GM18861 (cell line): ENCODE data around the gene ERVFRD-1.
"Not testable (repeated sequence)": the region's sequence is repeated elsewhere in the genome, so short reads cannot be mapped to it uniquely, and the experiment has no call there.

ENCODE experiments used
- ATAC-seq: cut with Tn5 transposase; IDR thresholded peaks from one replicate; pipeline ENCODE4 v1.9.1; 2021; ENCODE audit not compliant: unreplicated experiment

ERVFRD-1 gene

GRCh38 chr6:11092668-11093375 lies 18.7 kb downstream of the ERVFRD-1 start:
- ATAC-seq: peak; percentile 21

GRCh38 chr6:11091141-11091540 lies 20.4 kb downstream of the ERVFRD-1 start:
- ATAC-seq: not testable (repeated sequence)

- no peak for ATAC-seq
These were observed 21.8 kb downstream of the ERVFRD-1 start for GRCh38 chr6:11089695-11090094.

GRCh38 chr6:11087141-11087812 lies 24.2 kb downstream of the ERVFRD-1 start:
- not testable (repeated sequence) for ATAC-seq

DNA sequence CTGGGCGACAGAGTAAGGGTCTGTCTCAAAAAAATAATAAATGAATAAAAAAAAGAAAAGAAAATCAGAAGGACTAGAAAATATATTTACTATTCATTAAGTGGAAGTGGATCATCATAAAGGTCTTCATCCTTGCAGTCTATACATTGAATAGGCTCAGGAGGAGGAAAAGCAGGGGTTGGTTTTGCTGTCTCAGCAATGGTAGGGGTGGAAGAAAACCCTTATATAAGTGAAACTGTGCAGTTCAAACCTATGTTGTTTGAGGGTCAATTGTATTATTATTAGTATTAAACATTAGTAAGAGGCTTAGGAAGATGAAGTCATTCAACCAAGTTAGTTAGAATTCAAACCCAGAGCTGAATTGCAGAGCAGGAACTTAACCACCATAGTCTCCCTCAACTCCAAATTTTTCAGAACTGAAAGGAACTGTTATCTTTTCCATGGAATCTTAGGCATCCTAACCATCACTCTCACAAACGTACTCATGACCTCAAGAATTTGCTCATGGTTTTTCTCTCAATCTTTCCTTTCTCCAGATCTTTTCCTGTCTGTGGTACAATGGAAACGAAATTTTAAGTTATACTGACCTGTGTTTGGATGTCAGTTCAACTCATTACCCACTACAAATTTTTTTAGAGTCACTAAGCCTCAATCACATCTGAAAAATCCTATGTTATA lies 25.6 kb downstream of the ERVFRD-1 start:
- no peak for ATAC-seq

DNA sequence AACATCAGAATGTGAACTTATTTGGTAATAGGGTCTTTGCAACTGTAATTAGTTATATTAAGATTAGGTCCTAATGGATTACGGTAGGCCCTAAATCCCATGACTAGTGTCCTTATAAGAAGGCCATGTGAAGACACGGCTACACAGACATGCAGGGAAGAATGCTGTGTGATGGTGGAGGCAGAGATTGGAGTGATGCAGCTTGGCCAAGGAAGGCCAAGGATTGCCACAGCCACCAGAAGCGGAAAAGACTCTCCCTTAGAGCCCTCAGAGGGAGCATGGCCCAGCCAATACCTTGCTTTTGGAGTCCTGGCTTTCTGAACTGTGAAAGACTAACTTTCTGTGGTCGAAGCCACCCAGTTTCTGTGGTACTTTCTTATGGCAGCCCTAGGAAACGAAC lies 27.6 kb downstream of the ERVFRD-1 start:
- ATAC-seq: no peak

DNA sequence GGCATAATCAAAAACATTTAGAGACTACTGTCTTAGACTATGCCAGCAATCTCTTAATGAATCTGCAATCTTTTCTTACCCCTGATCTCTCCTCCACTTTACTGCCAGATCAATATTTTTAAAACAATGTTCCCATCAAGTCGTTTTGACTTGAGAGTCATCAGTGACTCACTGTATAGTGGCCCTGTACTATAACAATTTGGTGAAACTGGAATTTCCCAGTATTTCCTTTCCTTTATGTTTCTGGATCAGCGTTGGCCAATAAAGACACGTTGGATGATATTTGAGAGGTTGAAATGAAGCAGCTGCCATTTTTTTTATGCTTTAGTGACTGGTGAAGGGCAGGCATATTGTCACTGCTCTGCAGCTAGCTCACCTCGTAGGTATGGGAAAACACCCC lies 28.0 kb downstream of the ERVFRD-1 start:
- no peak for ATAC-seq

- no peak for ATAC-seq
These were observed 31.2 kb downstream of the ERVFRD-1 start for GRCh38 chr6:11080296-11080695.

- ATAC-seq: no peak
These were observed 33.3 kb downstream of the ERVFRD-1 start for GRCh38 chr6:11078266-11078665.

- ATAC-seq: no peak
These were observed 35.0 kb downstream of the ERVFRD-1 start for GRCh38 chr6:11076540-11076939.

- no peak for ATAC-seq
These were observed 39.4 kb downstream of the ERVFRD-1 start for GRCh38 chr6:11072101-11072500.

DNA sequence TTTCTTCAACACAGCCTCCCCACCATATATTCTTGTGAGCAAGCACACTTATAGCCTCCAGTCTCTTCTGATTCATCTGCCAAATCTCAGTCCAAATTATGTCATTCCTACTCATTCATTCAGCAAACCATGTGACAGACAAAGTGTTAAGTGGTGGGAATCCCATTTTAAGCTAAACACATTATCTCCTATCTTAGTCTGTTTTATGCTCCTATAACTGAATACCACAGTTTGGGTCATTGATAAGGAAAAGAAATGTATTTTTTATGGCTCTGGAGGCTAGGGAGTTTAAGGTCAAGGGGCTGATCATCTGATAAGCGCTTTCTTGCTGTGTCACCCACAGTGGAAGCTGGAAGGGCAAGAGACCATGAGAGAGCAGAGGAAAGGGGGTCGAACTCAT lies 41.8 kb downstream of the ERVFRD-1 start:
- no peak for ATAC-seq

GRCh38 chr6:11067348-11067747 lies 44.2 kb downstream of the ERVFRD-1 start:
- no peak for ATAC-seq

DNA sequence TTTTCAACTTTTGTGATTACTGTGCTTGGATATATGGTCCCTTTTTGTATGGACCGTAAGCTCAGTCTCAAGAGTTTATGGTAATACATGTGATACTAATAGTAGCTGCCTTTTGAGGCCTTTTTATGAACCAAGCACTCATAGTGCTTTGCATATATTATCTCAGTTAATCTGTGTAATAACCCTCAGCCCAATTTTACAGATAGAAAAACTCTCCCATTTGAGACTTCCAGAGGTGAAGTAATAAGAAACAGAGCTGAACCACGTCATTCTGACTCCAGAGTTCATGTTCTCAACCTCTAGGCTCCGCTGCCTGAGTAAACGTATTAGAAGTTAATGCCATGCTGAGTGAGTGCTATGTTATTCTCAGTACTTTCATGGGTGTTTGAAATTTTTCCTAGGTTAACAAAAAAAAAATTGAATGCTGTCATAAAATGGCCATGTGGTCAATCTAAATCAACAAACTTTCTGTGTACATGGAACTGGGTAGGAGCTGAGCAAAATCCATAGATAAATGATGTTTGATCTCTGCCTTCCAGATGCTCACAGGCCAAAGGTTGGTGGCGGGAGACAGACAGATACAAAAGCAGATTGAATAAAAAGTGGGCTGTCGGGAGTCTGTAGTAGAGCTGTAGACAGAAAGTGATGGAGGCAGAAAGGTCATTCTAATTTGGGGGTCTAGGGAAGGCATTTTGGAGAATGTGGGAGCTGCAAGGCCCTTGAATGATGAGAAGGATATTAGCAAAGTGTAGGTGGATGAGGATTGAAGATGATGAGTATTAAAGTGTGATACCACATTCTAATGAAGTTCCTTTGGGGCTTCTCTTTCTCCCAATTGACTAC lies 44.8 kb downstream of the ERVFRD-1 start:
- ATAC-seq: no peak

DNA sequence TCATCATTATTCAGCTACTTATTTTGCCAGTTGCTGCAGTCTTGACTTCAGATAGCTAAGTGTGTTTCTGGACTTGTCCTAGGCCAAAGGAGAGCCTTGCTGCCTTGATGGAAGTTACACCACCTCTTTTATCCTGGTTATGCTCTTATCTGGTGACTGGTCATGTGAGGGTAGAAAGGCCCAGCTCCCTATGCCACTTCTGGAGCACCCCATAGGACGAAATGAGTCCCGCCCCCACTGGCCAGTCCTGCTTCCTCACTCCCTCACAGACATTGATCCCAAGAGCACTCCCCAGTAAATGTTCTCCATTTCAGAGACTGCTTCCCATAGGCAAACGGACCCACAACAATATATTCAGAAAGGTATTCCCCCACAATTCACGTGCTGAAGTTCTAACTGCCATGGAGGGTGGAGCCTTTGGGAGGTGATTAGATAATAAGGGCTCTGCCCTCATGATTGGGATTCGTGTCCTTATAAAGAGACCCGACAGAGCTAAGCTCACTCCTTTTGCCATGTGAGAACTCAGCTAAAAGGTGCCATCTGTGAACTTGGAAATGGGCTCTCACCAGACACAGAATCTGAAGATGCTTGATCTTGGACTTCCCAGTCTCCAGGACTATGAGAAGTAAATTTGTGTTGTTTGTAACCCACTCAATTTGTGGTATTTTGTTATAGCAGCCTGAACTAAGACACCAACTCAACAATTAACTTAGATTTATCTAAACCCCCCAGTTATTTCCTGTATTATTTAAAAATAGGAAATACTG lies 45.9 kb downstream of the ERVFRD-1 start:
- ATAC-seq: no peak

DNA sequence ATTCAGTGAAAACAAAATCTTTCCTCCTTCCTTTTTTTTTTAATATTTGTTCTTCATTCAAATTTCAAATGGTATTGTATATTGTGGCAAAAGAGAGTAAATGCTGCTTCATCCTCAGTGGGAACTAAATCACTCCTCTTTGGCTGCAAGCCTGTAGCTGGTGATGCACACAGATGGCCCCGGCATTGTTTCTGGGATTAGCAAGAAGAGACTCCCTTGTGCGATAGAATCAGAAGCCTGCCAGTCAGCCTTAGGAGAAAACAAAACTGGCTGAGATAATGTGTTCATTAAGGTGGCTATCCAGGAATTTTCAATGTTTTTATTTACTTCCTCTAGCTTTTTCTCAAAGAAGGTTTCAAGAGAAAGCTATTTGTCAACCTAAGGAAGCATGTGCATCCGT lies 46.7 kb downstream of the ERVFRD-1 start:
- no peak for ATAC-seq

GRCh38 chr6:11062715-11063114 lies 48.8 kb downstream of the ERVFRD-1 start:
- no peak for ATAC-seq

DNA sequence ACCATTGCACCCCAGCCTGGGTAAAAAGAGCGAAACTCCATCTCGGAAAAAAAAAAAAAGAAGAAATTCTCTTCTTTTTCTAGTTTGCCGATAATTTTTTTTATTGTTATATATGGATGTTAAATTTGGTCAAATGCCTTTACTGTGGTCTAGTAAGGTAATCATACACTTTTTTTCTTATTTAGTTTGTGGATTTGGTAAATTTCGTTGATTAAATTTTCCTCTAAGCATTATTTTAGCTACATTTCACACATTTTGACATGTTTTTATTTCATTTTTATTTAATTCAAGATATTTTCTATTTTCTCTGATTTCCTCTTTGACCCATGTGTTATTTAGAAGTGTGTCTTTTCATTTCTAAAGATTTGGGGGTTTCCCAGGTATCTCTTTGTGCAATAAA lies 49.4 kb downstream of the ERVFRD-1 start:
- ATAC-seq: no peak

- ATAC-seq: no peak
These were observed 53.1 kb downstream of the ERVFRD-1 start for GRCh38 chr6:11058406-11058805.

- no peak for ATAC-seq
These were observed 54.7 kb downstream of the ERVFRD-1 start for GRCh38 chr6:11056871-11057270.
